WTC11 (cell line): ENCODE results near the gene TMEM9.

Source experiments
- ATF6 ChIP-seq: sonication (generic); formaldehyde crosslinking; IDR thresholded peaks from 2 replicates; pipeline ENCODE4 v1.8.1; 2023; ENCODE audit warnings: mild to moderate bottlenecking, missing genetic modification reagents
- CTCF ChIP-seq: fragments of 200-600 bp; IDR thresholded peaks from 2 replicates; pipeline ENCODE4 v1.8.0; 2022; ENCODE audit warnings: antibody characterized with exemption
- FOXP4 ChIP-seq: sonication (generic); formaldehyde crosslinking; IDR thresholded peaks from 2 replicates; pipeline ENCODE4 v1.8.0; 2022; ENCODE audit warnings: mild to moderate bottlenecking, missing genetic modification reagents
- MAX ChIP-seq: sonication (generic); formaldehyde crosslinking; IDR thresholded peaks from 2 replicates; pipeline ENCODE4 v1.8.0; 2022; ENCODE audit warnings: mild to moderate bottlenecking, missing genetic modification reagents
- MXD4 ChIP-seq: fragments of 250-450 bp; sonication (Bioruptor Pico); IDR thresholded peaks from 2 replicates; pipeline ENCODE4 v1.8.0; 2021; ENCODE audit warnings: mild to moderate bottlenecking, moderate library complexity, borderline replicate concordance
- SP1 ChIP-seq: sonication (generic); formaldehyde crosslinking; conservative IDR thresholded peaks from 2 replicates; pipeline ENCODE4 v1.8.1; 2022; ENCODE audit warnings: missing genetic modification reagents
- TCF7 ChIP-seq: sonication (generic); formaldehyde crosslinking; IDR thresholded peaks from 2 replicates; pipeline ENCODE4 v1.8.0; 2022; ENCODE audit warnings: mild to moderate bottlenecking, low read depth, missing genetic modification reagents, moderate library complexity
- USF2 ChIP-seq: sonication (generic); formaldehyde crosslinking; IDR thresholded peaks from 2 replicates; pipeline ENCODE4 v1.8.1; 2023; ENCODE audit warnings: mild to moderate bottlenecking, missing genetic modification reagents, moderate library complexity
- ZNF416 ChIP-seq: fragments of 250-450 bp; sonication (Bioruptor Pico); IDR thresholded peaks from 2 replicates; pipeline ENCODE4 v1.9.0; 2021; ENCODE audit warnings: mild to moderate bottlenecking, inconsistent platforms

- TF ChIP-seq MXD4 (CRISPR knock-in tag) (no peak), ZNF416 (CRISPR knock-in tag) (no peak), CTCF (no peak), FOXP4 (CRISPR knock-in tag) (no peak), ATF6 (CRISPR knock-in tag) (no peak), TCF7 (no peak), MAX (CRISPR knock-in tag) (no peak), SP1 (CRISPR knock-in tag) (no peak), USF2 (CRISPR knock-in tag) (no peak)
Measured at GRCh38 chr1:201110616-201111015, 43.7 kb downstream of the TMEM9 start.
